HG03097 (cell line): Measurements from ENCODE around the gene PPP1R3F.
"Not testable (repeated sequence)": the region's sequence is repeated elsewhere in the genome, so short reads cannot be mapped to it uniquely, and the experiment has no call there.

ENCODE experiments used
- ATAC-seq: cut with Tn5 transposase; IDR thresholded peaks from one replicate; pipeline ENCODE4 v1.9.1; 2021; ENCODE audit not compliant: unreplicated experiment, low FRiP score

The PPP1R3F gene

GRCh38 chrX:49271341-49271740 is 1.7 kb downstream of the PPP1R3F start:
- ATAC-seq = no peak

DNA sequence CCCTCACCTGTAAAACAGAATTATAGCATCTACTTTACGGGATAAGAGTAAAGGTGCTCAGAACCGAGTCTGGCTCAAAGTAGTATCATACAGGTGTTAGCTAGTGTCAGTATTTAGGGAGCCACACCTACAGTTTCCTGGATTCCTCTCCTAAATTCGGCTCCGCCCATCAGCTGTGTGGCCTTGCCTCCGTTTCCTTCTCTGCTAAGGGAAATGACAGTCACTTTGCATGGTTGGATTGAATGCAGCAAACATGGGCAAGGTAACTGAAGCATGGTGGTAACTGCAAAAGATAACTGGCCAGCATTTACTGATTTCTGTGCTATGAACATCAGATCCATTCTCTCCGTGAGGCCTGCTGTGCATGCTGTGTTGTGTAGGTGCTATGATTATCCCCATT is 2.8 kb downstream of the PPP1R3F start:
- no peak for ATAC-seq

- ATAC-seq = no peak
These were observed 3.7 kb downstream of the PPP1R3F start for GRCh38 chrX:49273181-49273727.

GRCh38 chrX:49276207-49276606 is 6.6 kb downstream of the PPP1R3F start:
- ATAC-seq = no peak

DNA sequence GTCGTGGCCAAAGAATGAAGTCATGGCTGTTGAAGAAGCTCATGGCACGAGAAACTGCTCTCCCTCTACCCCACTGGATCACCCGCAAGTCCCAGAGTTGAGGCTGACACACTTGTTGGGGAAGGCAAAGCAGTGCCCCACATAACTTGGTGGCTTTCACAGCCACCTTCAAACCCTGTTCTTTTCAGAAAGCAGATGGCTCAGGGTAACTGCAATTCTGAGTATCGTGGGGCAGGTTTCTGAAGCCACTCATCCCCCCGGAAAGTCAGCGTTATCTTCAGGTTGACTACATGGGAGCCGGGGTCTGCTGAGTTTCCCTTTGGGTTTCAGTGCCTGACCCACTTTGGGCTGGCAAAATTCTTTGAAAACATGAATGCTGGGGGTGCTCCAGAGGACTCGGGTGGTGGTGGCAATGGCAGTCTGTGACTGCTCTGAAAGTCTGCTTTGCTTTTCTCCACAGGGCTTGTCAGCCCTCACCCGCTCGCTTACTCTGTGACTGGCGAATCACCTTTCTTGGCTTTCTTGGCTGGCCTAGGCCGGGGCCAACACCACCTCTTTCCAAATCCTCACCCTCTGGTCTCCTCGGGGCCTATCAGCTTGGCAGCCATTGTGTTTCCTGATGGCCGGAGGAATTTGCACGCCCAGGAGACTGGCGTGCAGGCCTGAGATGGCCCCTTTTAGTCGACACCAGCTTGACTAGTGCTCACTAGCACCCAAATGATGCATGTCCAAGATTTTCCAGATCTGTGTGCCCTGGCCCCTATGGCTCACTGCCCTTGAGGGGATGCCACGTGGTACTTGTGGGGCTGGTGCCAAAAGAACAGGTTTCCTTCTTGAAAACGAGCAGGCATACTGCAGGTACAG is 7.3 kb downstream of the PPP1R3F start:
- ATAC-seq = no peak

GRCh38 chrX:49277535-49277830 is 7.9 kb downstream of the PPP1R3F start:
- ATAC-seq = no peak

DNA sequence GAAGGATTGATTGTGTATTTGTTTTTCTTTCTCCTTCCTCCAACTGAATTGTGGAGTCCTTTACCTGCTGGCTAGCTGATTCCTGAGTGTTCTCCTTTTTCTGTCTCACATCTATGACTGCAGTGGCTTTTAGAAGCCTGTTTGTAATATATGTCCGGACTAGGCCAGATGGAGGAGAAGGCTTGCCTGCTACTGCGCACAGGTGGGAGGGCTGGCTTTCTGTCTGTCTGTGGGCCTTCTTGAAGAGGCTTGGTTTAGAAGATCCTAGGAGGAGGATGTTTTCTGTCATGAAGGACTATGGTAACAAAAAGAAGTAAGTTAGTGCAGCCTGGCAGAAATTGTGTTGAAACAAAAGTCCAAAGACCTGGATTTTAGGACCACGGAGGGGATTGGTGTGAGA is 8.5 kb downstream of the PPP1R3F start:
- no peak for ATAC-seq

- ATAC-seq = no peak
These were observed 13.0 kb downstream of the PPP1R3F start for GRCh38 chrX:49282647-49283011.

GRCh38 chrX:49284212-49284611 is 14.6 kb downstream of the PPP1R3F start:
- ATAC-seq = no peak

- ATAC-seq = no peak
These were observed 16.5 kb downstream of the PPP1R3F start for GRCh38 chrX:49286136-49286535.

DNA sequence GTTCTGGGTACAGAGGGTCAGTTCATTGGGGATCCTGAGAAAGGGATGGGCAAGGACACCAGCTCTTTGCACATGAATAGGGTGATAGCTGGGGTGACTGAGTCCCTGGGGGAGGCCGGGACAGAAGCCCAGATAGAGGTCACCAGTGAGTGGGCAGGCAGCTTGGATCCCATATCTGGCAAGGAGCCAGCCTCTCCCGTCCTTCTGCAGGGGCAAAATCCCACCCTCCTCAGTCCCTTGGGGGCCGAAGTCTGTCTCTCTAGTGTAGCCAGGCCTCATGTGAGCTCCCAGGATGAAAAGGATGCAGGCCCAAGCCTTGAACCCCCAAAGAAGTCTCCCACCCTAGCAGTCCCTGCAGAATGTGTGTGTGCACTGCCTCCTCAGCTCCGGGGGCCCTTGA is 17.0 kb downstream of the PPP1R3F start:
- ATAC-seq = no peak

GRCh38 chrX:49287665-49288064 is 18.1 kb downstream of the PPP1R3F start:
- ATAC-seq = no peak

DNA sequence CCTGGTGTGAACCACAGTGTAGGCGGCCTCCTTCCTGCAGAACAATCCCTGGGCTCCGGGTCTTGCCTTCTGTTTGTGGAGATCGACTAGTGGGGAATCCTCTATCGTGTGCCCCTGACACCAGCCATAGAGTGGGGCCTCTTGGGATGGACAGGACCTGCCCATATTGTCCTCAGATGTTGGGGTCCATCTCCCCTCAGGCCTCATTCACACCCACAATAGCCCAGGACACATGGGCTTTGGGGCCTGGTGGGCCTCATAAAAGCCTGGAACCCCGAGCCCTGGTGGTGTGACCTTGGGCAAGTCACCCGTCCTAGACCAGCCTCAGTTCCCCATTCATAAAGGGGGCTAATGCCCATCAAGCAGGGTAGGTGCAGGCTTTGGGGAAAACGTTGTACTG is 20.6 kb downstream of the PPP1R3F start:
- no peak for ATAC-seq

DNA sequence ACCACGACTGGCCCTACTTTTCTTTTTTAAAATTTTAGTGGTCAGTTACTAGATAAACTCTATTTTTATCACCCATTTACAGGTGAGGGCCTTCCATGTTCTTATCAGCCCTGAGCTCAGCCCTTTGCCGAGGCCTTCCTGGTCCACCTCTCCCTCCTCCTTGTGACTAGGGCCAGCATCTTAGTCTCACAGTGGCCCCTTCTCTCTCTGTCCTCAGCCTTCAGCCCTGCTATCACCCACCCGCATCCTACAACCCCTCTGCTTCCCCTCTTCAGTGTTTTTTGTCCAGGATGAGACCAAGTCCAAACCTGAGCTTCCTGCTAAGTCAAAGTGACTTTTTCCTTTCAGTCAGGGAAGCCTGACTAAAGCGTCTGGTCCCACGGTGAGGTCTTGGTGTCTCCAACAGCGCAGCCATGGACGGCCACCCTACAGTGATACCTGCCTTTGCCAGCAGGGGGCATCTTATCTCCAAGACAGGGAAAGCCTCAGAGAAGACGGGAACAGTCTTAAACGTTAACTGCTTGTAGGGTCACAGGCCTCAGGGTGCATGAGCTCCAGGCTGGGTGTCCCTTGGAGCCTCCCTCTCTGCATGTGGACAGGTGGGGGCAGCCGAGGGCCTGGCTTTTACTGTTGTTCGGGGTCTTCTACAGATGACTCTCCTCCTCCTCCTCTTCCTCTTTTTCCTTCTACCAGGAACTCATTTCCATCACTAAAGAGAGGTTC is 22.2 kb downstream of the PPP1R3F start:
- no peak for ATAC-seq

DNA sequence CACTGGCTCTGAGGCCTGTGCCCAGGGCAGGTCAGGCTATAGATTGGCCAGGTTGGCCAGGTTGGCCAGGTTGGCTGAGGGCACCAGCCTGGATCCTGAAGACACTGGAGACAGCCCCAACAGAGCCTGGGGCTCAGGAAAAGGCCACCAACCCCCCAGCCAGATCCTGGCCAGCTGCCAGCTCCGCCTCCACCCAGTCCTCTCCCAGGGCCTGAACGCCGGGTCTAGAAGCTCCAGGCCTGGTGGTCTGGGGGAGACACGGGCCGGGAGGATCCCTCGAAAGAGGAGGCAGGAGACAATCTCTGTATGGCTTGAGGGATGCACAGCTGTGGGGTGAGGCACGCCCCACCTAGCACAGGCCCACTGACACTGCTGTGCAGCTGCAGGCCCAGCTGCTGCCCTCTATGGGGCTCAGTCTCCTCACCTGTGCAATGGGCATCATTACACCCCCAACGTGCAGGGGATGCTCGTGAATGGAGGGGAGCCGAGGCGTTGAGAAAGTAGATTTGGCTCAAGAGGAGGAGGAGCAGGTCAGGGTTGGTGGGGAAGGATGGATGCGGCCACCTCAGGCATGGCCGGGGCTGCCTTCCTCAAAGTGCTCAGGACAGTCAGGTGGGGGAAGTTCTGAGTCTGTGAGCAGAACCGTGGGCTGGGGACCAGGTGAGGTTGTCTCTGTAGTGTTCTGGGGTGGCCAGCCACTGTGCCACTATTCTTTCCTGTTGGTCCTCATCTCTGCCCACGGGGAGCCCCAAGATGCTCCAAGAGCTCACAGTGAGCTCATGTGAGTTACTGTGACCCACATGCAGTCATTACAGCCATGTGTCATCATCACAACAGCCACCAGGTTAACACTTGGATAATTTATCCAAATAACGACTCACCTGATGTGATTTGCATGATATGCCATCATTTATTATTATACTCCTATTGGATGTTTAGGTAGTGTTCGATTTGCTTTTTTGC is 23.1 kb downstream of the PPP1R3F start:
- no peak for ATAC-seq

DNA sequence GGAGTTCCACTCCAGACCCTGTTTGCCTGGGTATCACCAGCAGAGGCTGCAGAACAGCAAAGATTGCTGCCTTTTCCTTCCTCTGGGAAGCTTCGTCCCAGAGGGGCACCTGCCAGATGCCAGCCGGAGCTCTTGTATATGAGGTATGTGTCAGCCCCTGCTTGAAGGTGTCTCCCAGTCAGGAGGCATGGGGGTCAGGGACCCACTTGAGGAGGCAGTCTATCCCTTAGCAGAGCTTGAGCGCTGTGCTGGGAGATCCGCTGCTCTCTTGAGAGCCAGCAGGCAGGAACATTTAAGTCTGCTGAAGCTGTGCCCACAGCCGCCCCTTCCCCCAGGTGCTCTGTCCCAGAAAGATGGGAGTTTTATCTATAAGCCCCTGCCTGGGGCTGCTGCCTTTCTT is 29.7 kb downstream of the PPP1R3F start:
- ATAC-seq = not testable (repeated sequence)

DNA sequence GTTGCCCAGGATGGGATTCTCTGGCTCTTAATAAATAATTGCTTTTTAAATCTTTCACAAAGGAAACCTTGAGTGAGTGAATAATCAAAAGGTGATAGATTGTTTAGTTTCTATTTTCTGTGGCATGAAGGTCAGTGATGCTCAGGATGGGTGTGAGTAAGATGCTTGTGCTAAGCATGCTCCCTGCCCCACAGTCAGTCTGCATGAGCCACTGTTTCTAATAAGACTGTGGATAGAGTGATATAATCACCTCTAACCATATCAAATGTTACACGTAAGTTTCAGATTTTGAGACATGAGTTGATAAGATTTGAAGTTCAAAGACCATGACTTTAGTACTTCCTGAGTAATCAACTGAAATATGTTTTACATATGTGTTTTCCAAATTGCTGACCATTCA is 31.1 kb downstream of the PPP1R3F start:
- no peak for ATAC-seq

DNA sequence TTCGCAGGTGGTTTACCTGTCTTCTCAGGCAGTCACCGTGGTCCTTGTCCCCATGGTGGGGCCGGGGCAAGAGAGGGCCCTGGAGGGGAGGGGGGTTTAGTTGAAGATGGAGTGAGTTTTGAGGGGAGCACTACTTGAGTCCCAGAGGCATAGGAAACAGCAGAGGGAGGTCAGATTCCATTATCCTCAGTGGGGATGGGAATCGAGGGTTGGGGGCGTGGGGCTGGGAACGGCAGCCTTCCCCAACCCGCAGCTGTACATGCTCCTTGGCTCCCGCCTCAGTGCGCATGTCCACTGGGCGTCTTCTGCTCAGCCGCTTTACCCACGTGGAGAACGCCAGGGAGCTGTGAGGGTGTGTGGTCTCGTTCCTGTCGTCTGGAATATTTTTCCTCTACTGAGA is 33.8 kb downstream of the PPP1R3F start, which contains the start of gene GAGE10:
Gene GAGE10, plus strand, starts transcription at position 301 of the 400 bp plus-strand sequence. CDS start 1,214 bp downstream, outside the sequence.
- no peak for ATAC-seq

DNA sequence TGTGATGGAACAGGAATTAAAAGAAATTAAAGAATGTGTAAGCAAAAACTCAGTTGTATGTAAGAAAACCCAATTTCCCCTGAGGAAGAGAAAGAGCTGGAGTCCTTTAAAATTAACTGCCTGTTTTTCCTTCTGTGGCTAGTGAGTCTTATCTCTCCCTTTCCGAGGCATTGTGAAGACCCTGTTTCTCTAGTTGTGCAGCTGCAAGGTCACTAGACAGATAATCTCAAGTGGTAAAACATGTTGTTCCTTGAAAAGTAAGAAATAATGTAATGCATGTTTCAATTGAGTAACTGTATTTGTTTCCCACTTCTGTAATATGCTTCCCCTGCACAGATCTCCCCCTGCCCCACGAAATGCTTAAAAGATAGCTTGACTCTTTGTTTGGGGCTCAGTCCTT is 38.2 kb downstream of the PPP1R3F start:
- not testable (repeated sequence) for ATAC-seq

DNA sequence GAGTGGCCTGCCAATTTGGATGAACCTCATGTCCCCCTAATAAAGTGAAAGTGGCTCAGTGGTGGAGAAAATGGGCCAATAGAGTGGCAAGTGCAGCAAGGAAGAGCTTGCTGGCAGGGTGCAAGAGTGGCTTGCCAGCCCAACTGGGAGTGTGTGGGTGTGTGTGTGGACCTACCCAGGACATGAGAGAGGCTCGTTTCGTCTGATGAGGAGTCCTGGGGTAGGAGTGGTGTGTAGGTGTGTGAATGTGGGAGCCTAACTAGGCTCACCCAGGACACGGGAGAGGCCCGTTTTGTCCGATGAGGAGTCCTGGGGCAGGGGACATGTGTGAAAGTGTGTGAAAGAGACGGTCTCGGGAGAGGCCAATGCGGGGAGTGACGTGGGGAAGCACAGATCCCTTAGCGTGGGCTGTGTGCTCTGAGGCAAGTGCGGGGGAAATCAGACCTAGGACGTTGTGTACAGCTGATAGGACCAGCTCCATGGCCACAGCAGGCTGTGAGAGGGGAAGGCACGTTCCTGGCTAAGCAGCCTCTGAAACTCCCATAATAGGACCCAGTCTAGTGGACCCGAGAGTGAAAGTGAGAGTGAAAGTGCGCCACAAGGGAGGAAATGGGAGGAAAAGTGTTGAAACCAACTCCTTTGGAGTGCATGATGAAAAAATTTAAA is 39.1 kb downstream of the PPP1R3F start:
- ATAC-seq = no peak
